HepG2 (cell line): ENCODE measurements around the gene SCUBE1. TPM values are rescaled to one million over a fixed set of nuclear protein-coding genes. Genes with fewer than 3 reads are reported as not detected.

ENCODE experiments used
- ATAC-seq: fragments of 200-7000 bp; cut with Tn5 transposase; 3 replicates; pipeline ENCODE4 v1.9.1; 2020; ENCODE audit warnings: mild to moderate bottlenecking, moderate library complexity
- BruUV-seq: library from RNA; stranded (reverse); fragments of 400-500 nt; replicated peaks from 2 replicates; lab custom pipeline; 2021; lab: Mats Ljungman, UMichigan
- CTCF ChIA-PET: fragments of 300-600 bp; formaldehyde crosslinking; extraction: SDS; loops from one replicate; lab custom pipeline; 2021; ENCODE audit warnings: low total read pairs, inconsistent platforms, low intra/inter-chr PET ratio; lab: Yijun Ruan, JAX
- POLR2A ChIA-PET: fragments of 350-600 bp; sonication (Branson Sonifier 250); formaldehyde crosslinking; loops from one replicate; lab custom pipeline; 2020; ENCODE audit warnings: antibody characterized with exemption, inconsistent platforms; lab: Yijun Ruan, JAX
- DNase-seq: peaks from one replicate; pipeline ENCODE4 v3.0.0-alpha.2; 2015; ENCODE audit warnings: low spot score
- FAIRE-seq: peaks from 3 replicates; lab custom pipeline; 2011; peaks lifted over from hg19 to GRCh38; lab: Jason Lieb, UNC
- H2AFZ ChIP-seq: one replicate; pipeline ENCODE4 v1.6.1; 2011; ENCODE audit warnings: low read length, inconsistent platforms
- H3K27ac ChIP-seq: fragments of 300-600 bp; 3 replicates; pipeline ENCODE4 v1.8.0; 2011; ENCODE audit warnings: mixed run types, mild to moderate bottlenecking, mixed read lengths, low read length, inconsistent platforms; ENCODE audit not compliant: insufficient read depth; ENCODE audit errors: extremely low read length
- H3K27me3 ChIP-seq, 2 experiments: fragments of 200-600 bp in 1 of 2; 2 replicates in 1 of 2; 3 replicates in 1 of 2; pipeline versions ENCODE4 v1.6.0 to v1.8.0; 2011; ENCODE audit warnings: low read length in 2 of 2, mild to moderate bottlenecking in 2 of 2, moderate library complexity in 2 of 2, inconsistent platforms in 1 of 2; ENCODE audit not compliant: insufficient read depth in 2 of 2, control insufficient read depth in 1 of 2
- H3K36me3 ChIP-seq, 2 experiments: fragments of 200-600 bp in 1 of 2; replicated peaks in 1 of 2; 2 replicates in 1 of 2; 3 replicates in 1 of 2; pipeline versions ENCODE4 v1.5.1 to v1.8.0; 2011; ENCODE audit warnings: low read length in 2 of 2, inconsistent platforms in 1 of 2; ENCODE audit not compliant: insufficient read depth in 2 of 2, control insufficient read depth in 1 of 2
- H3K4me1 ChIP-seq: 2 replicates; pipeline ENCODE4 v1.5.1; 2012; ENCODE audit warnings: low read length, inconsistent platforms; ENCODE audit not compliant: insufficient read depth
- H3K4me2 ChIP-seq: 2 replicates; pipeline ENCODE4 v1.6.0; 2011; ENCODE audit warnings: low read depth, low read length, inconsistent platforms
- H3K4me3 ChIP-seq, 3 experiments: fragments of 200-600 bp in 1 of 3; sonication (generic), shearing (Covaris generic) in 1 of 3; replicated peaks in 1 of 3; 2 replicates each; pipeline ENCODE4 v1.5.1; 2011 to 2016; ENCODE audit warnings: low read length in 3 of 3, inconsistent platforms in 2 of 3, low read depth in 2 of 3, mild to moderate bottlenecking in 2 of 3, control low read depth in 1 of 3, mixed read lengths in 1 of 3; ENCODE audit not compliant: insufficient read depth in 1 of 3
- H3K79me2 ChIP-seq: one replicate; pipeline ENCODE4 v1.6.1; 2011; ENCODE audit warnings: low read length, inconsistent platforms; ENCODE audit not compliant: insufficient read depth
- H3K9ac ChIP-seq: 2 replicates; pipeline ENCODE4 v1.6.0; 2011; ENCODE audit warnings: mild to moderate bottlenecking, low read depth, low read length, inconsistent platforms; ENCODE audit not compliant: insufficient read depth
- H3K9me3 ChIP-seq: 2 replicates; pipeline ENCODE4 v1.5.1; 2012; ENCODE audit warnings: mild to moderate bottlenecking, low read length
- H4K20me1 ChIP-seq: 2 replicates; pipeline ENCODE4 v1.6.0; 2011; ENCODE audit warnings: inconsistent platforms, mild to moderate bottlenecking, low read length, moderate library complexity; ENCODE audit not compliant: insufficient read depth
- PCBP1 ChIP-seq: fragments of 200-400 bp; formaldehyde crosslinking; IDR thresholded peaks from 2 replicates; pipeline ENCODE4 v1.6.1; 2017; ENCODE audit warnings: mild to moderate bottlenecking, low read depth, low read length, borderline replicate concordance
- SIN3A ChIP-seq: IDR thresholded peaks from 2 replicates; pipeline ENCODE4 v1.6.1; 2011; ENCODE audit warnings: low read depth, mild to moderate bottlenecking, control low read depth, low read length, borderline replicate concordance
- STAG1 ChIP-seq: sonication (generic); formaldehyde crosslinking; IDR thresholded peaks from 2 replicates; pipeline ENCODE4 v1.4.0; 2020; ENCODE audit warnings: missing genetic modification reagents
- SUZ12 ChIP-seq: fragments of 150-350 bp; IDR thresholded peaks from 2 replicates; pipeline ENCODE4 v1.6.1; 2014; ENCODE audit warnings: low read depth, low read length
- ZBTB38 ChIP-seq: sonication (generic); formaldehyde crosslinking; IDR thresholded peaks from 2 replicates; pipeline ENCODE4 v1.5.1; 2020; ENCODE audit warnings: mild to moderate bottlenecking, missing genetic modification reagents
- ZFP36L1 ChIP-seq: sonication (generic); formaldehyde crosslinking; IDR thresholded peaks from 2 replicates; pipeline ENCODE4 v1.8.0; 2022; ENCODE audit warnings: mild to moderate bottlenecking, missing genetic modification reagents, moderate library complexity
- WGBS: methylation state at CpG from one replicate; pipeline ENCODE4 v1.1.6; 2017; ENCODE audit warnings: low lambda C conversion rate; 5-methylcytosine and 5-hydroxymethylcytosine counted together
- in situ Hi-C: cut with HindIII; loops from 2 replicates; pipeline ENCODE4 v1.10.0; 2017; ENCODE audit warnings: low pct_unique_long_range_greater_than_20kb; ENCODE audit not compliant: extremely low pct_ligation_motif_present
- intact Hi-C: fragments of 100-400 bp; cut with micrococcal nuclease; formaldehyde crosslinking; loops from one replicate; pipeline ENCODE4 v1.10.0; 2022; ENCODE audit not compliant: unreplicated experiment
- polyA plus RNA-seq, 8 experiments: library from polyadenylated mRNA; depleted of rRNA in 3 of 8; stranded (reverse) in 7 of 8; unstranded in 1 of 8; fragments of >200 nt; fragmentation: Illumina TruSeq in 4 of 8; extraction: Trizol in 4 of 8; gene quantifications; 2 replicates each; pipeline versions ENCODE4 v1.2.1 to v1.2.3, GENCODE V29; 2011 to 2016; ENCODE audit warnings: low read depth in 4 of 8, missing spikeins in 1 of 8, mixed read lengths in 1 of 8; ENCODE audit not compliant: insufficient read depth in 1 of 8
- total RNA-seq, 5 experiments: library from RNA; depleted of rRNA; stranded (reverse); fragments of >200 nt; fragmentation: Illumina TruSeq; extraction: Trizol; gene quantifications; 2 replicates each; pipeline ENCODE4 v1.2.3, GENCODE V29; 2016; ENCODE audit warnings: low read depth in 1 of 5
- TF ChIP-seq, protein P1 (sequence below): sonication (generic); formaldehyde crosslinking; IDR thresholded peaks from 2 replicates; pipeline ENCODE4 v1.5.0; 2020; ENCODE audit warnings: mild to moderate bottlenecking, missing genetic modification reagents, moderate library complexity

The SCUBE1 gene
- total and polyA plus RNA-seq, 2 of the 13 experiments (the other 11 are each of a cell fraction or from before 2014, with no cell fraction given): under 0.01 to 0.05 TPM

DNA sequence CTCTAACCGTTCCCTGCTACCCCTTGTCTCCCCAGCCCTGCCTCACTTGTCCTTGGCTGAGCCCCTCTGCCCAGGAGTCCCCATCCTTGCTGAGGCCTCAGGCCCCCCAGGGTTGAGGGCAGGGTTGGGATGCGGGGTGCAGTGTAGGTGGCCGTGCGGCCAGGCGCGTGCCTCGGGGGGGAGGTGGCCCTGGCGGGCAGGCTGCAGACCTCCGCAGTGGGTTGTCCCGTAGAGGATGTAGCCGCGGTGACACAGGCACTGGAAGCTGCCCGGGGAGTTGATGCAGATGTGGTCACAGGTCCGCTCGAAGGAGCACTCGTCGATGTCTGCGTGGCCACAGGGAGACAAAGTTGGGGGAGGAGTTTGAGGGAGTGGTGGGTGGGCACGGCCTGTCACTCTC is 114.3 kb downstream of the SCUBE1 start:
- DNase-seq (no peak), ATAC-seq (no peak), FAIRE-seq (no peak)
- H2AFZ ChIP-seq: no peak overlapping the region
- H3K79me2 ChIP-seq: no peaks in the 10 kb centered on the region
- no peaks in the 10 kb centered on the region for H4K20me1 ChIP-seq
- no peak overlapping the region for H3K9ac ChIP-seq
- TF ChIP-seq PCBP1: 0 out of 2 replicates have a peak, but pooled peaks have one; percentile 18
- TF ChIP-seq SUZ12: no peak
- peaks cover 27% of the 10 kb centered on the region for H3K4me1 ChIP-seq
- H3K27me3 ChIP-seq: peaks cover 5 to 51% of the 10 kb centered on the region in 2 experiments
- POLR2A ChIA-PET: no interaction called here
- CTCF ChIA-PET: no interaction called here
- no peaks in the 10 kb centered on the region for H3K9me3 ChIP-seq
- in situ Hi-C loops: no loop called here
- H3K4me3 ChIP-seq: no peak overlapping the region
- H3K36me3 ChIP-seq: no peaks in the 10 kb centered on the region
- intact Hi-C loops: no loop called here
- no TSS peak for BruUV-seq
- no peak overlapping the region for H3K27ac ChIP-seq
- H3K4me2 ChIP-seq: no peak overlapping the region
- 64% methylated on average over 17 of the region's 19 CpGs for WGBS

DNA sequence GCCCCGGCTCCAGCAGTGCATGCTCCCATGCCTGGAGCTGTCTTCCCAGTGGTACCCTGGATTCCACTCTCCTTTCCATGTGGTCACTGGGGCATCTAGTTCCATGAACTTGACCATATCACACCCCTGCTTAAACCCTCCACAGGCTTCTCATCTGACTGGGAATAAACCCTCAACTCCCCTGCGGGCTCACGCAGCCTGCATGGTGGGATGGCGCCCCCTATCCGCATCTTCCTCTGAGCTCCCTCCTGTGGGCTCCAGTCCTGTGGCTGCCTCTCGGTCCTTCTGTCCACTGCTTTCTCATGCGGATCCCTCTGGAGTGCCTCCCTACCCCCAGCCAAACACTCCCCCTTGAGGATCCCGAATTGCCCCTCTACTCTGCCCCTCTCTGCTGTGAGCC is 114.8 kb downstream of the SCUBE1 start:
- CTCF ChIA-PET: no interaction called here
- BruUV-seq: no TSS peak
- TF ChIP-seq ZFP36L1 (CRISPR knock-in tag) (no peak), ZBTB38 (CRISPR knock-in tag) (no peak), STAG1 (CRISPR knock-in tag) (peak; percentile 62), SIN3A (no peak)
- TF ChIP-seq, protein P1, sequence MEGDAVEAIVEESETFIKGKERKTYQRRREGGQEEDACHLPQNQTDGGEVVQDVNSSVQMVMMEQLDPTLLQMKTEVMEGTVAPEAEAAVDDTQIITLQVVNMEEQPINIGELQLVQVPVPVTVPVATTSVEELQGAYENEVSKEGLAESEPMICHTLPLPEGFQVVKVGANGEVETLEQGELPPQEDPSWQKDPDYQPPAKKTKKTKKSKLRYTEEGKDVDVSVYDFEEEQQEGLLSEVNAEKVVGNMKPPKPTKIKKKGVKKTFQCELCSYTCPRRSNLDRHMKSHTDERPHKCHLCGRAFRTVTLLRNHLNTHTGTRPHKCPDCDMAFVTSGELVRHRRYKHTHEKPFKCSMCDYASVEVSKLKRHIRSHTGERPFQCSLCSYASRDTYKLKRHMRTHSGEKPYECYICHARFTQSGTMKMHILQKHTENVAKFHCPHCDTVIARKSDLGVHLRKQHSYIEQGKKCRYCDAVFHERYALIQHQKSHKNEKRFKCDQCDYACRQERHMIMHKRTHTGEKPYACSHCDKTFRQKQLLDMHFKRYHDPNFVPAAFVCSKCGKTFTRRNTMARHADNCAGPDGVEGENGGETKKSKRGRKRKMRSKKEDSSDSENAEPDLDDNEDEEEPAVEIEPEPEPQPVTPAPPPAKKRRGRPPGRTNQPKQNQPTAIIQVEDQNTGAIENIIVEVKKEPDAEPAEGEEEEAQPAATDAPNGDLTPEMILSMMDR (CRISPR knock-in tag): peak; percentile 69
- TF ChIP-seq, all 625 proteins: peak for 2
- peaks cover 22% of the 10 kb centered on the region for H3K4me1 ChIP-seq
- no peaks in the 10 kb centered on the region for H3K36me3 ChIP-seq
- no peak overlapping the region for H3K27ac ChIP-seq
- no peaks in the 10 kb centered on the region for H3K79me2 ChIP-seq
- in situ Hi-C loops (no loop called here), intact Hi-C loops (no loop called here)
- DNase-seq (no peak), ATAC-seq (peak; percentile 40), FAIRE-seq (no peak)
- H2AFZ ChIP-seq: no peak overlapping the region
- POLR2A ChIA-PET: no interaction called here
- H4K20me1 ChIP-seq: no peaks in the 10 kb centered on the region
- no peaks in the 10 kb centered on the region for H3K9me3 ChIP-seq
- peaks cover 5 to 51% of the 10 kb centered on the region in 2 experiments for H3K27me3 ChIP-seq
- WGBS: 17% methylated on average over 8 of the region's 8 CpGs
- H3K4me3 ChIP-seq: no peak overlapping the region
- H3K9ac ChIP-seq: no peak overlapping the region
- H3K4me2 ChIP-seq: no peak overlapping the region
